Left lung (tissue), 10 donors: ENCODE data around the gene CERCAM. TPM values are rescaled to one million over a fixed set of nuclear protein-coding genes. Genes with fewer than 3 reads are reported as not detected.
"Not testable (repeated sequence)": the region's sequence is repeated elsewhere in the genome, so short reads cannot be mapped to it uniquely, and the experiment has no call there.

Experiments used
- ATAC-seq: fragments of 200-7000 bp; cut with Tn5 transposase; one replicate; pipeline ENCODE4 v1.9.1; 2020; ENCODE audit warnings: moderate library complexity
- DNase-seq, 4 donors: peaks; one replicate each; pipeline ENCODE4 v3.0.0-alpha.2; 2013 to 2020
- H3K27ac ChIP-seq, 2 donors: fragments of 200-600 bp; sonication (generic) in 1 of 2; one replicate each; pipeline versions ENCODE4 v1.5.0 to v1.8.0; 2020 to 2021
- H3K27me3 ChIP-seq, 2 donors: fragments of 200-600 bp; sonication (generic) in 1 of 2; one replicate each; pipeline versions ENCODE4 v1.5.0 to v1.8.0; 2020 to 2021
- H3K36me3 ChIP-seq, 2 donors: fragments of 200-600 bp; sonication (generic) in 1 of 2; one replicate each; pipeline versions ENCODE4 v1.5.0 to v1.8.0; 2020 to 2021
- H3K4me1 ChIP-seq, 2 donors: fragments of 200-600 bp; one replicate each; pipeline ENCODE4 v1.8.0; 2021
- H3K4me3 ChIP-seq, 2 donors: fragments of 200-600 bp; sonication (generic) in 1 of 2; one replicate each; pipeline versions ENCODE4 v1.5.0 to v1.8.0; 2020 to 2021; ENCODE audit warnings: mild to moderate bottlenecking in 1 of 2
- H3K9me3 ChIP-seq, 2 donors: fragments of 200-600 bp; sonication (generic) in 1 of 2; one replicate each; pipeline versions ENCODE4 v1.5.0 to v1.8.0; 2020 to 2021
- CTCF ChIP-seq, 2 donors: fragments of 200-600 bp; sonication (generic) in 1 of 2; IDR thresholded peaks; one replicate each; pipeline versions ENCODE4 v1.5.0 to v1.8.0; 2021; ENCODE audit warnings: antibody characterized with exemption in 2 of 2
- intact Hi-C, 2 donors: fragments of 100-400 bp; cut with DNase I; formaldehyde crosslinking; loops; one replicate each; pipeline versions ENCODE4 v1.11.2 to v1.14.2; 2022
- polyA plus RNA-seq, 6 donors: library from polyadenylated mRNA; unstranded; fragments of 120-200 nt; gene quantifications; one replicate each; pipeline ENCODE4 v1.2.1, GENCODE V29; 2013; ENCODE audit not compliant: insufficient read length in 6 of 6
- total RNA-seq, 2 donors: library from RNA; stranded (reverse); fragmentation: NEBNext Ultra II Directional; extraction: Animal tissue kit (Norgen Biotek cat#: 25700); gene quantifications; one replicate each; pipeline ENCODE4 v1.2.1, GENCODE V29; 2021
- donor health status: DM: no; HTN: yes; CAD: no.
- donor health status: DM: no; HTN: no; CAD: no.

Gene CERCAM
- total and polyA plus RNA-seq, 8 donors, result 35.8 to 79.0 (median 46.7) TPM

- DNase-seq (no peak), ATAC-seq (peak; percentile 5)
- intact Hi-C loops, result no loop called here
- no peak for TF ChIP-seq CTCF (IDR thresholded peaks at IDR 0.05)
- peak overlapping the region in 1 of 2 donors; percentile 48 for H3K27ac ChIP-seq
- H3K4me3 ChIP-seq, result peak overlapping the region; percentile 90 to 96
- no peaks in the 10 kb centered on the region for H3K9me3 ChIP-seq
- peaks cover 5 to 55% of the 10 kb centered on the region in 2 donors for H3K27me3 ChIP-seq
- H3K36me3 ChIP-seq, result no peaks in the 10 kb centered on the region
- peaks cover 14 to 26% of the 10 kb centered on the region in 2 donors for H3K4me1 ChIP-seq
Measured at GRCh38 chr9:128421482-128421996, 882 bp downstream of the CERCAM start.

GRCh38 chr9:128422022-128422782 lies 1.5 kb downstream of the CERCAM start:
- ATAC-seq, H3K9me3 ChIP-seq, DNase-seq, H3K27ac ChIP-seq, H3K36me3 ChIP-seq, intact Hi-C loops: not testable (repeated sequence)
- Histone ChIP-seq H3K4me3 (peak overlapping the region in 1 of 2 donors; percentile 96), H3K4me1 (peaks cover 14 to 26% of the 10 kb centered on the region in 2 donors), H3K27me3 (peaks cover 5 to 49% of the 10 kb centered on the region in 2 donors)

GRCh38 chr9:128422783-128423150 lies 2.1 kb downstream of the CERCAM start:
- H3K27me3 ChIP-seq, result peaks cover 5 to 43% of the 10 kb centered on the region in 2 donors
- ATAC-seq (no peak), DNase-seq (no peak)
- H3K4me1 ChIP-seq, result peaks cover 14 to 26% of the 10 kb centered on the region in 2 donors
- no peaks in the 10 kb centered on the region for H3K9me3 ChIP-seq
- no peak overlapping the region for H3K27ac ChIP-seq
- H3K36me3 ChIP-seq, result no peaks in the 10 kb centered on the region
- intact Hi-C loops, result no loop called here
- no peak for TF ChIP-seq CTCF (IDR thresholded peaks at IDR 0.05)
- no peak overlapping the region for H3K4me3 ChIP-seq

- H3K4me1 ChIP-seq, result peaks cover 14 to 26% of the 10 kb centered on the region in 2 donors
- H3K27ac ChIP-seq, DNase-seq, ATAC-seq, H3K36me3 ChIP-seq, H3K9me3 ChIP-seq, intact Hi-C loops, H3K4me3 ChIP-seq: not testable (repeated sequence)
- H3K27me3 ChIP-seq, result peaks cover 5 to 37% of the 10 kb centered on the region in 2 donors
Measured at GRCh38 chr9:128423356-128423755, 2.7 kb downstream of the CERCAM start.

GRCh38 chr9:128424268-128424780 lies 3.7 kb downstream of the CERCAM start:
- no peak for ATAC-seq
- intact Hi-C loops, result no loop called here

More at GRCh38 chr9:128424268-128424780, 3.7 kb downstream of the CERCAM start:
- Histone ChIP-seq H3K36me3 (no peaks in the 10 kb centered on the region), H3K4me3 (no peak overlapping the region), H3K27me3 (peaks cover 0 to 28% of the 10 kb centered on the region in 2 donors), H3K9me3 (no peaks in the 10 kb centered on the region), H3K27ac (no peak overlapping the region), H3K4me1 (peaks cover 9 to 19% of the 10 kb centered on the region in 2 donors)
- no peak for DNase-seq
- TF ChIP-seq CTCF (IDR thresholded peaks at IDR 0.05), result no peak
